KG1 (cell line): ENCODE results near the gene ACSM3.
"Not testable (repeated sequence)": the region's sequence is repeated elsewhere in the genome, so short reads cannot be mapped to it uniquely, and the experiment has no call there.

Experiments used
- DNase-seq: peaks from one replicate; lab custom pipeline; 2025; lab: John Stamatoyannopoulos, UW

The ACSM3 gene

GRCh38 chr16:20763461-20764232 is at the start of gene ACSM3:
TSS of gene ACSM3 (plus strand) at chr16:20764014. CDS start at chr16:20770035, 6,021 bp downstream.
- peak; percentile 45 for DNase-seq

GRCh38 chr16:20717718-20718117 is 46.1 kb upstream of the ACSM3 start:
- not testable (repeated sequence) for DNase-seq

- DNase-seq: no peak
Observed at GRCh38 chr16:20720251-20720650, 43.6 kb upstream of the ACSM3 start.

GRCh38 chr16:20726661-20727060 is 37.2 kb upstream of the ACSM3 start:
- no peak for DNase-seq

GRCh38 chr16:20727181-20727580 is 36.6 kb upstream of the ACSM3 start:
- DNase-seq: no peak

GRCh38 chr16:20729141-20729540 is 34.7 kb upstream of the ACSM3 start:
- no peak for DNase-seq

- DNase-seq: no peak
Observed at GRCh38 chr16:20734056-20734455, 29.8 kb upstream of the ACSM3 start.

- DNase-seq: no peak
Observed at GRCh38 chr16:20734782-20735181, 29.0 kb upstream of the ACSM3 start.

GRCh38 chr16:20735490-20735889 is 28.3 kb upstream of the ACSM3 start:
- no peak for DNase-seq

- DNase-seq: no peak
Observed at GRCh38 chr16:20740007-20740883, 23.6 kb upstream of the ACSM3 start.

- DNase-seq: peak; percentile 45
Observed at GRCh38 chr16:20740901-20741521, 22.8 kb upstream of the ACSM3 start.

GRCh38 chr16:20741554-20742285 is 22.1 kb upstream of the ACSM3 start, which contains the start of gene THUMPD1:
TSS of gene THUMPD1 (minus strand) at chr16:20741818. CDS start at chr16:20741739, 79 bp downstream.
- peak; percentile 84 for DNase-seq

- no peak for DNase-seq
Observed at GRCh38 chr16:20743591-20743990, 20.2 kb upstream of the ACSM3 start.

- peak; percentile 74 for DNase-seq
Observed at GRCh38 chr16:20744922-20745440, 18.8 kb upstream of the ACSM3 start.

- DNase-seq: no peak
Observed at GRCh38 chr16:20746461-20746860, 17.4 kb upstream of the ACSM3 start.

GRCh38 chr16:20747030-20747816 is 16.6 kb upstream of the ACSM3 start:
- no peak for DNase-seq

- no peak for DNase-seq
Observed at GRCh38 chr16:20749474-20749873, 14.3 kb upstream of the ACSM3 start.

- no peak for DNase-seq
Observed at GRCh38 chr16:20750558-20750957, 13.3 kb upstream of the ACSM3 start.

- DNase-seq: no peak
Observed at GRCh38 chr16:20753727-20754126, 10.1 kb upstream of the ACSM3 start.

GRCh38 chr16:20755238-20755637 is 8.6 kb upstream of the ACSM3 start:
- no peak for DNase-seq

GRCh38 chr16:20755799-20756198 is 8.0 kb upstream of the ACSM3 start:
- DNase-seq: not testable (repeated sequence)
